GM21717 (cell line): ENCODE results near the gene ZNF723.
"Not testable (repeated sequence)": the region's sequence is repeated elsewhere in the genome, so short reads cannot be mapped to it uniquely, and the experiment has no call there.

Source experiments
- ATAC-seq: cut with Tn5 transposase; IDR thresholded peaks from one replicate; pipeline ENCODE4 v1.9.1; 2021; ENCODE audit warnings: mild to moderate bottlenecking, moderate library complexity; ENCODE audit not compliant: unreplicated experiment

ZNF723 gene

DNA sequence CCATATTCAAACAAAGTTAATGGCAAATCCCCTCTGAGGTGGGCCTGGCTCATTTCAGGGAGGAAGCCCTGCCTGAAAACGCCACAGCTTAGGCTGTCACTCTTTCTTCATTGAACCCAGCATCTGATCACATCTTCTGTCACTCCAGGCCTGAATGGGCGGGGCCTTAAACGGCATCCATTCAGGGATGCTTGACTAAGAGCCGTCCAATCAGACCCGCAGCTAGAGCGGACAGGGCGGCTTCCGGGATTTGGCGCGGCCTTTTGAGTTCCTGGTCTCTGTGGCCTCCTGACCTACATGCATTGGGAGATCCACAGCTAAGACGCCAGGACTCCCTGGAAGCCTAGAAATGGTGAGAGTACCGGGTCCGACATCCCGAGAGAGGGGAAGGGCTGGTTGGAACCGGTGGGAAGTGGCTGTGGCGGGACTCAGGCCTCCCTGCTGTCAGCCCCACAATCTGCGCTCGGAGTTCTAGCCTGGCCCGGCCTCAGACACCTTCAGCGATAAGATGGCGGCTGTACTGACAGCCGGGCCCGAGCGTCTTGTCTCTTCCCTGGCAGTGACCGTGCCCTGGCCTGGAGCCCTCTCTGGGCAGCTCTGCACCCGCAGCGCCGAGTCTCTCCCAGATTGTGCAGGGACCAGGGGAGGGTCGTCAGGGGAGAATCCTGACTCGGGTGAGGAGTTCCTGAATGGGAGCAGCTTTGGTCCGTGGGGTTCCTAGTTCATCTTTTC is at the start of gene ZNF723:
Gene ZNF723, plus strand, starts transcription at position 261 of the 732 bp plus-strand sequence. Its CDS starts 89 bp downstream, at position 350.
- ATAC-seq: no peak

DNA sequence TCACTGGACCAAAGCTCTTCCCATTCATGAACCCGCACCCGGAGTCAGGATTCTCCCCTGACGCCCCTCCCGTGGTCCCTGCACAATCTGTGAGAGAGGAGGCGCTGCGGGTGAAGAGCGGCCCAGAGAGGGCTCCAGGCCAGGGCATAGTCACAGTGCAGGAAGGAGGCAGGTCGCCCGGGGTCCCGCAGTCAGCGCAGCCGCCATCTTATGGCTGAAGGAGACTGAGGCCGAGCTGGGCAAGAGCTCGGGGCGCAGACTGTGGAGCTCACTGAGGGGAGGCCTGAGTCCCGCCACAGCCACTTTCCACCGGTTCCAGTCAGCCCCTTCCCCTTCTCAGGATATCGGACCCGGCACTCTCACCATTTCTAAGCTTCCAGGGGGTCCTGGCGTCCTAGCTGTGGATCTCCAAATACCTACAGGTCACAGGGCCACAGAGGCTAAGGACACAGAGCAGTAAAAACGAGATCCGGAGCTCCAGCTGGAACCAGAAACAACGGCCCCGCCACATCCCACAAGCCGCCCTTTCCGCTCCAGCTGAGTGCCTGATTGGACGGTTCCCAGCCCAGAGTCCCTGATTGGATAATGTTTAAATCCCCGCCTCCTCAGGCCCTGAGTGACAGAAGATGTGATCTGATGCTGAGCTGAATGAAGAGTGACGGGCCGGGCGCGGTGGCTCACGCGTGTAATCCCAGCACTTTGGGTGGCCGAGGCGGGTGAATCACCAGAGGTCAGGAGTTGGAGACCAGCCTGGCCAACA is 48.3 kb upstream of the ZNF723 start, which contains the start of gene ZNF99:
Gene ZNF99, minus strand, starts transcription at position 501 of the 760 bp plus-strand sequence. Its CDS starts 135 bp downstream, at position 366.
- ATAC-seq: no peak

DNA sequence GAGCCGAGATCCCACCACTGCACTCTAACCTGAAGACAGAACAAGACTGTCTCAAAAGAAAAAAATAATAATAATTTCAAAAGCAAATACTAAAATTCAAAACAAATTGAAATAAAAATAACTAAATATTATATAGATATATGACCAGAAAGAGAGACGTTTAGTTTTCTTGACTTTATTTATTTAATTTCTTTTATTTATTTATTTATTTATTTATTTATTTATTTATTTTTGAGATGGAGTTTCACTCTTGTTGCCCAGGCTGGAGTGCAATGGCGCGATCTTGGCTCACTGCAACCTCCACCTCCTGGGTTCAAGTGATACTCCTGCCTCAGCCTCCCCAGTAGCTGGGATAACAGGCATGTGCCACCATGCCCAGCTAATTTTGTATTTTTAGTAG is 39.2 kb upstream of the ZNF723 start:
- not testable (repeated sequence) for ATAC-seq

DNA sequence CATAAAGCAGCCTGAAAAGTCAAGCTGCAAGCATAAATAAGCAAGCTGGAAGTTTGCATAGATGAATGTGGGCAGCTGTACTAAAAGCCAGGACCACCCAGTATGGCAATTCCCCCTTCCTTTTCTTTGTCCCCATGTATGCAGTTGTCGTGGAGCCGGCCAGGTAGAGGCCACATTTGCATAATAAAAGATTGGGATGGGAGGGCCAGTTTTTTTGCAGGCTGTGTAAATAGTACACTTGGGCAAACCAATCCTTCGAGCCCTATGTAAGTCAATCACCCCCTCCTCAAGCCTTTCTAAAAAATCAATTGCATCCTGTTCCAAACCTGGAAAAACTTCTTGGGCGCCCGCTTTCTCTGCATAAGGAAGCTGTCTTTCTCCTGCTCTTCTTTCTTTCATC is 35.1 kb upstream of the ZNF723 start:
- no peak for ATAC-seq

DNA sequence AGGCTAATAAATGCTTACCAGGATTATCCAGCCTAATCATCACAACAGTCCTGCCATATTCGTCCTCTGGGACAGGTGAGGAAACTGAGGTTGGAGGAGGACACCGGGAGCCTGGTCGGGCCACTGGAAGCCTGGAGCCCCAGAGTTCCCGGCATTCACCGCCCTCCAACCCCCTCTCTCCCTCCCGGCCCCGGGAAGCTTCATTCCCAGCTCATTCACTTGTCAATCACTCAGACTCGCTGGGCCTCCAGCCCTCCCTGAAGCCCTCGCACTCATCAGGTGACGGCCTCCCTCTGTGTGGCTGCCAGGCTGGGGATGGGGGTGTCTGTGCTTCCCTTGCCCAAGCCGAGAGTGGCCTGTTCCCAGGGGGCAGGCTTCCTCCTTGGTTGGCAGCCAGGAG is 25.7 kb upstream of the ZNF723 start:
- no peak for ATAC-seq

DNA sequence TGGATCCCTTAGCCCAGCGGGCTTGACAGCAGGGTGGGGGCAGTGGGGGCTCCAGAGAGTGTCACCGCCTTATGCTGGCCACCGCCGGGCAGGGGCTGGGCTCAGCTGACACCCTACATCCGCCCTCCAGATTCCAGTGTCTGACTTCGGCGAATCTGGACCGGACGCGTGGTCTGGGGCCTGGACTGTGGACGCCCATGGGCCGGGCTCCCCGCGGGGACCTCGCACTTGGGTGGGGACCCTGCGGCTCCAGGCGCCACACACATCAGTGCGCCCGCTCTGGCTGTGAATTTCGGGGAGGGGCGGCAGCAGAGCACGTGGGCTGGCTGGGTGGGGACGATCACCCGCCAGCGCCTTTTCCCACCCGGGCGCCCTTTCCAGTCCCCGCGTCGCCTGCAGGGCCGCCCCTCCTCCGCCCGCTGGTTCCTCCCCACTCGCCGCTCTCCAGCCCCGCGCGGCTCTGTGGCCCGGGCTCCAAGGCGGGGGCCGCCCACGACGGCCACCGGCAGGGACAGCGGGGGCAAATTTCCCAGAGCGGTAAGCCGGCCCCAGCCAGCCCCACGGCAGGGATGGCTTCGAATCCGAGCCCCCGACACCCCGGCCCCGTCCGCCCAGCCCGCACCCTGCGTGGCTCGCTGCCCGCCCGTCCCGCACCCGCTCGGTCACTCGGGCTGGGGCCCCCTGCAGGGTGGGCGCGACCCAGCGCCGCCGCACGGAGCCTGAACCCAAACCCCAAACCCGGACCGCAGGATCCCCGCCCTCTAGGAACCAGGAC is 24.8 kb upstream of the ZNF723 start:
- no peak for ATAC-seq

DNA sequence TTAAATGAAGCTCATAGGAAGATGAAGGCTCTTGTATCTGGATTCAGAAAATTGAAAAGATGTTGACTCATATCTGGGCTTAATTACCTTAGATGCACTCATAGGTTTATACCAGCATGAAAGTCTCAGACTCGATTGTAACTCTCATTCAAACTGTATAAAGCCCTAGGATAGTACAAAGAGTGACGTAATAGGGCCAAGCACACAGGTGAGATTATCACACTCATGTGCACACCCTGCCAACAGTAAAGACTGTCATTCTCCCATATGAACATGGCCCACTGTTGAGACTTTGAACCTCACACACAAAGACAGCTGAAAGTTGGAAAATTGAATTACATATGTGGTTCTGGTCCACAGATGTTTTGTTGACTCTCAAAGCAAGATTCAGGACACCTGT is 18.0 kb upstream of the ZNF723 start:
- ATAC-seq: no peak

DNA sequence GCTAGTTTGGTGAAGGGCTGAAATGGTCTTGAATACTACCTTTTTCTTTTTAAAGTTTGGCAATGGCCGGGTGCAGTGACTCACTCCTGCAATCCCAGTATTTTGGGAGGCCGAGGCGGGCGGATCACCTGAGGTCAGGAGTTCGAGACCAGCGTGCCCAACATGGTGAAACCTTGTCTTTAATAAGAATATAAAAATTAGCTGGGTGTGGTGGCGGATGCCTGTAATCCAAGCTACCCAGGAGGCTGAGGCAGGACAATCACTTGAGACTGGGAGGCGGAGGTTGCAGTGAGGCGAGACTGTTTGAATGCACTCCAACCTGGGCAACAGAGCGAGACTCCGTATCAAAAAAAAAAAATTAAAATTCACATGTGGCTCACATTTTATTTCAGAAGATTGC is 880 bp upstream of the ZNF723 start:
- ATAC-seq: no peak

DNA sequence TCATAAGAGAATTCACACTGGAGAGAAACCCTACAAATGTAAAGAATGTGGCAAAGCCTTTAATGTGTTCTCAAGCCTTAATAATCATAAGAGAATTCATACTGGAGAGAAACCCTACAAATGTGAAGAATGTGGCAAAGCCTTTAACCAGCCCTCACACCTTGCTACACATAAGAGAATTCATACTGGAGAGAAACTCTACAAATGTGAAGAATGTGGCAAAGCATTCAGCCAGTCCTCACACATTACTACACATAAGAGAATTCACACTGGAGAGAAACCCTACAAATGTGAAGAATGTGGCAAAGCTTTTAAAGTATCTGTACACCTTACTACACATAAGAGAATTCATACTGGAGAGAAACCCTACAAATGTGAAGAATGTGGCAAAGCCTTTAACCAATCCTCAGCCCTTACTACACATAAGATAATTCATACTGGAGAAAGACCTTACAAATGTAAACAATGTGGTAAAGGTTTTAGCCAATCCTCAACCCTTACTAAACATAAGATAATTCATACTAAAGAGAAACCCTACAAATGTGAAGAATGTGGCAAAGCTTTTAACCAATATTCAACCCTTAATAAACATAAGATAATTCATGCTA is 25.7 kb downstream of the ZNF723 start:
- ATAC-seq: not testable (repeated sequence)

DNA sequence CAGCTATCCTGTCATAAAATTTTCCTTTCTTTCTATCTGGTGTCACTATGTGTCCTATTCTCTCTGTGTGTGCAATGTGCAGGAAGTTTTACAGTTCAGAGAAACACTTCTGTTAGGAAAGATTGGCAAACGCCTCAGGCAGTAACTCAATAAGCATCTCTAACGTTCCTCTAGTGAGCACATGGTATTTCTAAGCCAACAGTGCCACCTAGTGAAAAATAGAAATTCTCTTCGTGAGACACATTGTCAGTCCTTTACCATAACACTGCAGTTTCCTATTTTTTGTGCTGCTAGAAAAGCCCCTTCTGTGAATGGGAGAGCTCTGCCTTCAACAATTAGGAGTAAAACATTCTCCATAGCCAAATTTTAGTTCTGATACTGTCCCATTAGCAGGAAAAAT is 50.7 kb downstream of the ZNF723 start:
- no peak for ATAC-seq

DNA sequence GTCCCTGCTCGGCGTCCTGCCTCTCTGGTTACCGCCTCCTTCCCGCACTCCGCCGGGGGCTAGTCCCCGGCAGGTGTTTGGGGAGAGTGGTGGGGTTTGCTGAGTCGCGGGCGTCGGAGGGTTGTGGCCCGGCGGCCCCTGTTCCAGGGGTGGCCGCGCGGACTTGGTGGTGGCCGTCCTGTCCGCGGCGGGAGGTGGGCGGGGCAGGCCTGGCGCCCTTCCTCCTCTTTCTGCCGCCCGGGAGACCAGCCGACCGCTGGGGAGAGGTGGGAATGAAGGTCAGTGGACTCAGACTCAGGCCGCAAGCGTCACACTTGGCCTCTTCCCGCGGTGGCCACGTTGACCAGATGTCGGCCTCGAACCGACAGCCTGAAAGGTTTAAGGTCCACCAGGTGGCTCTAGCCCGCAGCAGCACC is 61.8 kb downstream of the ZNF723 start:
- no peak for ATAC-seq

DNA sequence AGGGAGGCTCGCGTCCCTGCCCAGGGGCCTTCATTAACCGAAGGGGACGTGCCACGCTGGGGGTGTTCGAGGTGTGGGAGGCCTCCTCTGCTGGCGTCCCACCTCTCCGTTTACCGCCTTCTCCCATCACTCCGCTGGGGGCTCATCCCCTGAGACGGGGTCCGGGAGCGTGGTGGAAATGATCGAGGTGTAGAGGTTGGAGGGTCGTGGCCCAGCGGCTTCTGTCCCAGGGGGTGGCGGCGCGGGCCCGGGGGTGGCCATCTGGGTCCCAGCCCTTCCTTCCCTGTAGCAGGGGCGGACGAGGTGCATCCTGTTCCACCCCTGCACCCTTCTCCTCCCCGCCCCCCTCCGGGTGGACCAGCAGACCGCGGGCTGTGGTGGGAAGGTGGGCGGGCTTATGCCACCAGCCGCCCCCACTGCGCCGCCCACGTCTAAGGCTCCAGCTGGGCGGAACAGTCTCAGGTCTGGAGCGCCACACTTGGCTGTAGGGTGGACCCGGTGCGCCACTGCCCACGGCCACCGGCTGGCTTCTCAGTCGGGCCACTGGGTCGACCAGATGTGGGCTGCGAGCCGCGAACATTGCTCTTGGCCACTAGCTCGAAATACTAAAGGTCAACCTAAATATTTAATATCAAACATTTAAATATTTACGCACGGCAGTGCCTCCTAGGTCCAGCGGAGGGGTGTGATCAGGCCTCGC is 69.5 kb downstream of the ZNF723 start:
- no peak for ATAC-seq
